IgD-negative memory B cell (primary cell): ENCODE data around the gene ANXA11. TPM values are rescaled to one million over a fixed set of nuclear protein-coding genes. Genes with fewer than 3 reads are reported as not detected.
"Not testable (repeated sequence)": the region's sequence is repeated elsewhere in the genome, so short reads cannot be mapped to it uniquely, and the experiment has no call there.

ENCODE experiments used
- H3K27ac Mint-ChIP-seq, 3 donors: one replicate each; pipeline ENCODE4 v1.8.0; 2020 to 2022; ENCODE audit warnings: mild to moderate bottlenecking in 3 of 3, mixed read lengths in 3 of 3, moderate library complexity in 1 of 3
- H3K27me3 Mint-ChIP-seq: one replicate; pipeline ENCODE4 v1.8.0; 2021; ENCODE audit warnings: mixed read lengths
- H3K36me3 Mint-ChIP-seq: one replicate; pipeline ENCODE4 v1.8.0; 2020; ENCODE audit warnings: mild to moderate bottlenecking, mixed read lengths
- H3K4me1 Mint-ChIP-seq, 3 donors: one replicate each; pipeline ENCODE4 v1.8.0; 2020 to 2022; ENCODE audit warnings: mixed read lengths in 3 of 3, mild to moderate bottlenecking in 1 of 3
- H3K4me3 Mint-ChIP-seq, 4 donors: one replicate each; pipeline ENCODE4 v1.8.0; 2020 to 2022; ENCODE audit warnings: mild to moderate bottlenecking in 4 of 4, mixed read lengths in 4 of 4, moderate library complexity in 3 of 4
- H3K9me3 Mint-ChIP-seq, 3 donors: one replicate each; pipeline ENCODE4 v1.8.0; 2020 to 2021; ENCODE audit warnings: mixed read lengths in 3 of 3, mild to moderate bottlenecking in 1 of 3
- polyA plus RNA-seq: library from polyadenylated mRNA; unstranded; fragments of 300-500 nt; fragmentation: Illumina TruSeq; gene quantifications from one replicate; pipeline ENCODE4 v1.2.3, GENCODE V29; 2021

Gene ANXA11
- polyA plus RNA-seq, 1 donor from 2014 or later, result 243 TPM

DNA sequence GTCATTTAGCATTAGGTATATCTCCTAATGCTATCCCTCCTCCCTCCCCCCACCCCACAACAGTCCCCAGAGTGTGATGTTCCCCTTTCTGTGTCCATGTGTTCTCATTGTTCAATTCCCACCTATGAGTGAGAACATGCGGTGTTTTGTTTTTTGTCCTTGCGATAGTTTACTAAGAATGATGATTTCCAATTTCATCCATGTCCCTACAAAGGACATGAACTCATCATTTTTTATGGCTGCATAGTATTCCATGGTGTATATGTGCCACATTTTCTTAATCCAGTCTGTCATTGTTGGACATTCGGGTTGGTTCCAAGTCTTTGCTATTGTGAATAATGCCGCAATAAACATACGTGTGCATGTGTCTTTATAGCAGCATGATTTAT lies 17.7 kb upstream of the ANXA11 start:
- not testable (repeated sequence) for H3K9me3 Mint-ChIP-seq, H3K27ac Mint-ChIP-seq, H3K27me3 Mint-ChIP-seq

DNA sequence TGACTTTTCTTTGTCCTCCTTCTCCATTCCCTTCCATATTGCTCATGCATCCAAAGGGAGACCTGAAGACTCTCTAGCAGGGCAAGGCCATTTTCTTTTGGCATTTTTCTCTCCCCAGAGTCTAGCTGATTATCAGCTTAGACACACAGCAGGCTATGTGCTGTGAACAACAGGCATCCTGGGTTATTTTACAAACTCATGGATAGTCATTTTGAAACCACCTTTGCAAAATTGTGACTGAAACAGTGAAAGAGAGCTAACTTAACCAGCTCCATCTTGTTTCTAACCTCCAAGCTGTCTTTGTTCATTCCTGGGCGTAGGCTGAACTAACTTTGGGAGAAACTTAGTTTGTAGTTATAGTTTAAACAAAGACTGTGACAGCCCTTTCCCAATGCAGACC lies 13.5 kb upstream of the ANXA11 start:
- H3K4me1 Mint-ChIP-seq, H3K4me3 Mint-ChIP-seq, H3K27ac Mint-ChIP-seq, H3K9me3 Mint-ChIP-seq, H3K36me3 Mint-ChIP-seq, H3K27me3 Mint-ChIP-seq: not testable (repeated sequence)

More for the DNA sequence above, 17.7 kb upstream of the ANXA11 start:
- not testable (repeated sequence) for H3K36me3 Mint-ChIP-seq, H3K4me3 Mint-ChIP-seq, H3K4me1 Mint-ChIP-seq

DNA sequence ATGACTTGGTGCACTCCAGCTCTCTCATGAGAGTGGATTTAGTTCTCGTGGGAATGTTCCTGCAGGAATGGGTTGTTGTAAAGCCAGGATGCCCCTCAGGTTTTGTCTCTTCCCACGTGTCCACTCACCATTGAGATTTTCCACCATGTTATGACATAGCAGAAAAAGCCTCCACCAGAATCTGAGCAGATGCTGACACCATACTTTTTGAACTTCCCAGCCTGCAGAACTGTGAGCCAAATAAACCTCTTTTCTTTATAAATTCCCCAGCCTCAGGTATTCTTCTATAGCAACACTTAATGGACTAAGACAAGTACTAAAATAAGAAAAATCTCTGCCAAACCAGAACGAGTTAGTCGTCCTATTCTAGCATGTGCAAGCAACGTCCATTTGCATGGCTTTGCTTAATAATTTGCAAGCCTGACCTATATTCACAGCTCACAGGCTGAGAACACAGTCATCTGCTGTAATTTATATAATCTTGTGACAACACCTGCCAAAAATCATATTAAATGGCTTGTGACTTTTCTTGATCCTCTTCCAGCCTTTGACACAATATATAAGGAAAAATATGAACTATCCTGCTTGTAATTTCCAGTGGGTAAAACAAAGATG lies 9.1 kb upstream of the ANXA11 start:
- not testable (repeated sequence) for H3K27me3 Mint-ChIP-seq, H3K36me3 Mint-ChIP-seq, H3K9me3 Mint-ChIP-seq, H3K27ac Mint-ChIP-seq, H3K4me3 Mint-ChIP-seq, H3K4me1 Mint-ChIP-seq

DNA sequence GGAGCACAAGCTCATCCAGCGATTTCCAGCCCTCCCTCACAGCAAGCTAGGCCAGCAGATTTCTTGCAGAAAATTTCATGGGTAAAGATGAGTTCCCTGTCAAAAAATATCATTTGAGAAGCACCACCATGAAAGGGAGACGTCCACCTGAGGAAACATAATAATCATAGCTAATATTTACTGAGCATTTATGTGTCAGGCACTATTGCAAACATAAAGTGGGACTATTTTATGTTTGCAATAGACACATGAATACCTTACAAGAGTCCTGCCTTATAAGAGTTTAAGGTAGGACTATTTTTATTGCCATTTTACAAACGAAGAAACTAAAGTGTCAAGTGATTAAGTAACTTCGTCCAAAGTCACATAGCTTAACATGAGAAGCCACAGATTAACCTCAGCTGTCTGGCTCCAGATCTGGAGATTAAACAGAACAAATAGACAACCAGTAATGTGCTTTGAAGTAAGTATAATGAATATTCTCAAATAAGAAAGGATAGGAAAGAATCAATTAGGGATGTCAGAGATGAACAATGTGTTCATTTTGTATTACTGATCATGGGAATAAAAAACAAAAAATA lies 7.3 kb upstream of the ANXA11 start:
- H3K27me3 Mint-ChIP-seq, H3K9me3 Mint-ChIP-seq, H3K4me1 Mint-ChIP-seq, H3K4me3 Mint-ChIP-seq, H3K36me3 Mint-ChIP-seq: not testable (repeated sequence)
- peak overlapping the region in 1 of 3 donors; percentile 62 for H3K27ac Mint-ChIP-seq

DNA sequence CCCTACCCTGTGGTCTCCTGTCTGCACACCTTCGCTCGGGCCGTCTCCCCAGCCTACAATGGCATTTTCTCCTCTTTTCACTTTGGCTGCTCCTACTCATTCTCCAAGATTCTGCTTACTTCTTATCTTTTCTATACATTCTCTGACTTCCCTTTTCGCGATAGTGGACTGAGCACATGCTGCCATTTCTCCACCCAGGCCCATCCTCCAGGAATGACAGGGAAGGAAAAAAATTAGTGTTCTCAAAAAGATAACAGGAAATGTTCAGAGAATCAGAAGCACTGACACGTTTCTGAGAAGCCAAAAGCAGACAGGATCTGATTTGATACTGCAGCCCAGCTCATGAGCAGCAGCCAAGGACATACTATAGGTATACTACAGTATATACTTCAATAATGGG lies 6.4 kb upstream of the ANXA11 start:
- Mint-ChIP-seq H3K9me3 (no peaks in the 10 kb centered on the region), H3K27ac (peak overlapping the region in 1 of 3 donors; percentile 33), H3K4me1 (peaks cover 0 to 4% (median 0%) of the 10 kb centered on the region in 3 donors), H3K27me3 (peaks cover 7% of the 10 kb centered on the region), H3K36me3 (peaks cover 1% of the 10 kb centered on the region), H3K4me3 (no peak overlapping the region)

DNA sequence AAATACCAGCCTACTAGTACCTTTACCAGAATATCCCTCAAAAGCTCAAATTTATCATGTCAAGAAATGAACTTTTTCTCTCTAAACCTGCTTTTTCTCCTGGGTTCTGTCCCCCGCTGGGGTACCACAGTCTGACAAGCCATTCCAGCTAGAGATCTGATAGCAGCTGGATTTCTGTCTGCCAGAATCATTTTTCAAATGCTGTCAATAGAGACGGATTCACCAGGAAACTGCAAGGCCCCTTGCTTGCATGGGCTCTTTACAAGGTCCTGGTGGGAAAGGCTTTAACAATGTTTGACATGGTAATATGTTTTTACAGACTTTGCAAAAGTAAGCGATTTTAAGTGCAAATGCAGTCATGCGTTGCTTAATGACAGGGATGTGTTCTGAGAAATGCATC lies 4.9 kb upstream of the ANXA11 start:
- no peaks in the 10 kb centered on the region for H3K36me3 Mint-ChIP-seq

DNA sequence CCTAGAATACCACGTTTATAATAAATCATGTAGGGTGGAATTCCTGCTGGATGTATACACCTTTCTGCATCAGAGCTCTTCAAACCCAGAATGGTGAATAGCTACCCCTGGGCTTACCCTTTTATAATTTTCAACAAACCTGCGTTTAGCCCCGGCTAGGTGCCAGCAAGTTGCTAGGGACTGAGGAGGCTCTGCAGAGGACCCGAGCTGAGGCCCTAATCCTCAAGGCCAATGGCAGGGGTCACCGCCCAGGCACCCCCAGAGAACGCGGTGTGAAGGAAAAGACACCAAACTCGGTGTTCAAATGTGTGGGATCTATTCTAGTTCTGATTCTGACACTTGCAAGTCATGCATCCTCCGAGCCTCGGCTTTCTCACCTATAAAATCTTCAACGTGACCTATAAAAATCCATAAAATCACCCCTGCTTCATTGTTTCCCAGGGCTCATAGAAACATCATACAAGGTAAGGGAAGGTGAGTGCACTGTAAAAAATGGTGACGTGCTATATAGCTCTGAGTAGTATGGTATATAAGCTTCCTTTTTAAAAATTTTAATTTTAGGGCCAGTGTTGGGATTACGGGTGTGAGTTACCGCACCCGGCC lies 2.5 kb upstream of the ANXA11 start:
- Mint-ChIP-seq H3K27ac (peak overlapping the region in 2 of 3 donors; percentile 0 to 27), H3K36me3 (no peaks in the 10 kb centered on the region), H3K4me1 (peaks cover 8 to 21% (median 21%) of the 10 kb centered on the region in 3 donors), H3K27me3 (peaks cover 5% of the 10 kb centered on the region), H3K9me3 (no peaks in the 10 kb centered on the region), H3K4me3 (peak overlapping the region in 1 of 4 donors; percentile 78)

More for the DNA sequence above, 4.9 kb upstream of the ANXA11 start:
- Mint-ChIP-seq H3K4me1 (peaks cover 4 to 9% (median 6%) of the 10 kb centered on the region in 3 donors), H3K9me3 (no peaks in the 10 kb centered on the region), H3K27ac (no peak overlapping the region), H3K27me3 (peaks cover 7% of the 10 kb centered on the region), H3K4me3 (no peak overlapping the region)

DNA sequence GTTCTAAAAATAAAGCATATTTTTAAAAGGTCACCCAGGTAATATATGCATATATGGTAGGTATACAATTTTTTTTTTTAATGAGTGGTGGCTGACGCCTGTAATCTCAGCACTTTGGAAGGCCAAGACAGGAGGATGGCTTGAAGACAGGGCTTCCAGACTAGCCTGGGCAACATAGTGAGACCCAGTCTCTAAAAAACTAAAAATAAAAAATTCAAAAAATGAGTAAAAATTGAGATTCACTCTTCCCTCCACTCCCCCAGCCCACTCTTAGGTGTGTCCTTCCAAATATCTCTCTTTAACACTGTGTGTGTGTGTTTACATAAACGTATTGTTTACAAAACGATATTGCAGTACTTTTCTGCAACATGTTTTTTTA lies 929 bp upstream of the ANXA11 start:
- peaks cover 2% of the 10 kb centered on the region for H3K36me3 Mint-ChIP-seq
- peaks cover 20 to 34% (median 33%) of the 10 kb centered on the region in 3 donors for H3K4me1 Mint-ChIP-seq
- H3K27me3 Mint-ChIP-seq, result peaks cover 3% of the 10 kb centered on the region
- peak overlapping the region; percentile 90 to 96 (median 92) for H3K4me3 Mint-ChIP-seq
- H3K27ac Mint-ChIP-seq, result peak overlapping the region; percentile 71 to 97 (median 96)
- H3K9me3 Mint-ChIP-seq, result no peaks in the 10 kb centered on the region

DNA sequence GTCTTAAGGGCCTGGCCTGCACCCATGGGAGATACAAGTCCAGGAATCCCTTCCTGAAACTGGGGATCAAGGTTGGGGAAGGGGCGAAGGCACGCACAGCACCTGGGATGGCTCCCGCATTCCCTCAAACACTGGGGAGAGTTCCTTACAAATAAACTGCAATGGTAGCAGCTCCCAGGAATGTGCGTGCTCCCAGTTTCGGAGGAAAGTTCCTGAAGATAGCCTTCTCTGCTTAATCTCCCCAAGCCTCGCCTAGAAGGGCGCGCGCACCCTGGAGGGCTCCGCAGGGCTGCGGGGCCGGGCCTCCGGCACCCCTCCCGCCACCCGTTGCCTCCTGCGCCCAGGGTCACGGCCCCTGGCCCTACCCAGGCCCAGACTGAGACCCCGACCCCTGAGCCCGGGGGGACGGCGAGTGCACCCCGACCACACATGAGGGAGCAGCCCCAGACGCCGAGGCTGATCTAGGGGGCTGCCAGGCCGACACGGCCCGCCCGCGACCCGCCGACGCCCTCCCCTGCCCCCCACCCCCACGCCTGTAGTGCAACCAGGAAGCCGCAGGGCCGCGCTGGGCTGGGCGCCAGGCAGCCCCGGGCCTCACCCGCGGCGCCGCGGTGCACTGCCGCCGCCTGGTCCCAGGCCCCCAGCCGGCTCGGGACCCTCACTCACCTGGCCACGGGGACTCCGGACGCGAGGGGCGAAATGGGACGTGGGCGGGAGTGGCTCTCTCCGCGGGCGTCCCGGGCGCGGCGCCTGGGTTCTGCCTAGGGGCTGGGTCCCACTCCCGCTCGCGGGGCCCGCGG lies 460 bp downstream of the ANXA11 start:
- peak overlapping the region; percentile 61 to 82 (median 76) for H3K27ac Mint-ChIP-seq
- peak overlapping the region; percentile 73 to 93 (median 91) for H3K4me3 Mint-ChIP-seq
- peaks cover 3% of the 10 kb centered on the region for H3K36me3 Mint-ChIP-seq
- no peaks in the 10 kb centered on the region for H3K27me3 Mint-ChIP-seq
- no peaks in the 10 kb centered on the region for H3K9me3 Mint-ChIP-seq
- peaks cover 25 to 46% (median 42%) of the 10 kb centered on the region in 3 donors for H3K4me1 Mint-ChIP-seq

DNA sequence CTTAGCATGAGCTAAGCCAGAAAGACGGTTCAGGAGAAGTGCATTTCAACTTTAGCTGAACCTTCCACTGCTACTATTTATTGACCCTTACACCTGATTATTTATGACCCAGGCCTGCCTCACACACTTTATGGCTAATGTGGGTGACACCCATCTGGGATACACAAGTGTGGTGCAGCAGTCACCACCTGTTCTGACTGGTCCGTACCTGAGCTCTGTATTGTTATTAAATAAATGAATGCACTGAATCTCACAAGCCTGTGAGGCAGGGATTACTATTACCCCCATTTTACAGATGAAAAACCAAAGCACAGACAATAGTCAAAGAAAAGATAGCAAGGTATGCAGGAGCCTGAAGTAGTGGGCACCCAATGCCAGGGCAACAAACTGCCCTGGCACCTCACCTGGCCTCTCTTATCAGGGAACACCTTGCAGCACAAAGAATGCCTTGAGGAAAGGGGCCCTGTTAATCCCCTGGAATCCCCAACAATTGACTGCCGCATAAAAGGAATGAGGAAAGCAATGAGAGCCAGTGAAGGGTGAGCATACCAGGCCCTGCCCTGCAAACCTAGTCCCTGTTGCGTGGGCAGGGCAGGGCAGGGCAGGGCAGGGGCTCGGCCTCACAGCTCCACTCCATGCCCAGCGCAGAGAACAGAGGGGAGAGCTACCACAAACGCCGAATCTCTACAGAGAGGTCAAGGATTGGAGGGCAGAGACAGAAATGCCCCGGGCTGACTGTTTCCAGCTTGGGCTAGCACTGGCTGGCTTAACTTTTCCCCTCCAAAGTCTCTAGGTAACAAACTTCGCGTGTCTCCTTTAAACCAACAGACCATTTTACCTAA lies 1.3 kb downstream of the ANXA11 start:
- peaks cover 28 to 49% (median 42%) of the 10 kb centered on the region in 3 donors for H3K4me1 Mint-ChIP-seq
- H3K27ac Mint-ChIP-seq, result peak overlapping the region; percentile 61 to 82 (median 76)
- peaks cover 3% of the 10 kb centered on the region for H3K36me3 Mint-ChIP-seq
- H3K4me3 Mint-ChIP-seq, result peak overlapping the region; percentile 73 to 93 (median 91)
- no peaks in the 10 kb centered on the region for H3K9me3 Mint-ChIP-seq
- no peaks in the 10 kb centered on the region for H3K27me3 Mint-ChIP-seq

DNA sequence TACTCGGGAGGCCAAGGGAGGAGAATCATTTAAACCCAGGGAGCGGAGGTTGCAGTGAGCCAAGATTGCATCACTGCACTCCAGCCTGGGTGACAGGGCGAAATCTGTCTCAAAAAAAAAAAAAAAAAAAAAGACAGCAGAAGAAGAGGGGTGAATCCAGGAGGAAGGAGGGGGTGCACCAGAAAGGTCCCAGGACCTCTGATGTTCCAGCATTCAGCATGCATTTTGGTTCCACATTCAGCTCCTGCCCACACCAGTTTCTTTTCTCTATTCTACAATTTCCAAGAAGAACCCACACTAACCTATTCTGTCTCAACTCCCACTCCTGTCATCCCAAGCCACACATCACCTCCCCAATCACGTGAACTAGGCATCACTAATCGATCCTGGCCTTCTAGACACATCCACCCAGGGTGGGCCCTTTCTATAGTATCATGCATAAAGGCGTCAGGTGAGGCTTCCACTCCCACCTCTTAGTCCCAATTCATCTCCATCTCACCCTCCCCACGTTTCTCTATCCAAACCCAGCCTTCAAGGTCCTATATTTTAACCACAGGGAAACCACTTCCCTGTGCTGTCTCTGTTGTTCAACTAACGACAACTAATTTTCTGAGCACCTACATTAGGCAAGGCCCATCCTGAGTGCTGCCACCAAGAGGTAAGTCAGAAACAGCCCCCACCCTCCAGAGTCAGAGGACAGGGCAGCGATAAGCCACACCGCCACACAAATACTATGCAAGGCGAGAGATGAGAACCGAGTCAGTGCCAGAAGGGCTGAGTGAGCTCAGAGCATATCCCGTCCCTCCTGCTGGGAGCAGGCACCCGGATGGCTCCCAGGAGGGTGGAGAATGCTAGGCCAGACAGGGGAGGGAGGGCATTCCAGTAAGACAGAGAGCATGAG lies 2.2 kb downstream of the ANXA11 start:
- peaks cover 35 to 55% (median 47%) of the 10 kb centered on the region in 3 donors for H3K4me1 Mint-ChIP-seq
- H3K9me3 Mint-ChIP-seq, result no peaks in the 10 kb centered on the region
- H3K4me3 Mint-ChIP-seq, result peak overlapping the region; percentile 73 to 93 (median 91)
- H3K36me3 Mint-ChIP-seq, result peaks cover 3% of the 10 kb centered on the region
- no peaks in the 10 kb centered on the region for H3K27me3 Mint-ChIP-seq
- H3K27ac Mint-ChIP-seq, result peak overlapping the region; percentile 6 to 82 (median 61)

DNA sequence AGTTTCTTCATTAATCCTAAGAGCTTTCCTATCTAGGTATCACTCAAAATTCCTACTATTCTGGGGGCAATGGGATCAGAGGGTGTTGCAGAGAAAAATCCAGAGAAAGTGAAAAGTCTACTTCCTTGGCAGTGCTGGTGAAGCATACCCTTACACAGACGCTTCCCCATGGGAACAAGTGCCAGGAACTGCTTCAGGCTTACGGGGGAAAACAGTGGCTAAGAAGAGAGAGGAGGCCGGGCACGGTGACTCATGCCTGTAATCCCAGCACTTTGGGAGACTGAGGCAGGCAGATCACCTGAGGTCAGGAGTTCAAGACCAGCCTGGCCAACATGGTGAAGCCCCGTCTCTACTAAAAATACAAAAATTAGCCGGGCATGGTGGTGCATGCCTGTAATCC lies 2.8 kb downstream of the ANXA11 start:
- Mint-ChIP-seq H3K4me3 (peak overlapping the region in 3 of 4 donors; percentile 65 to 91 (median 80)), H3K4me1 (peaks cover 35 to 59% (median 43%) of the 10 kb centered on the region in 3 donors), H3K27ac (peak overlapping the region in 2 of 3 donors; percentile 10 to 61)
- H3K36me3 Mint-ChIP-seq, H3K27me3 Mint-ChIP-seq, H3K9me3 Mint-ChIP-seq: not testable (repeated sequence)

DNA sequence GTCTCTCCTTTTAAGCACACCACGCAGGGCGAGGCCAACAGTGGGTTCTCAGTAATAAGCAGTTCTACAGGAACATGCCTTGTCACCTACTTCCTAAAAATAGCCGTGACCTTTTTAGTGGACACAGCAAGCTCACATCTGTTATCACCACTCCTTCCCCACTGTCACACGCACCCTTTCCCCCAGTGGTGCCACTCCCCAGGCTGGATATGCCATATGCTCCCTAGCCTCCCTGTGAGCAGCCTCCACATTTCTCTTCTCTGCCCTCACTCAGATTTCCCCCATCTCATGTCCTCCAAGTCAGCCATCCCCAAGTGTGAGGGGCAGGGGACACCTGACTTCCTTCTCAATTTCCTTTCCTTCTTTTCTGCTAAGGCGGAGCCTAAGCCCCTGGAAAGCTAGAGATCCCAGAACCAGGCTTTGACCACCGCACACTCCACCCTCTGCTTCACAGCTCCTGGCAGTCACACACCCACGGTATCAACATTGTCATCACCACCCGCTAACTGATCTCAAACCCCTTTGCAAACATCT lies 3.7 kb downstream of the ANXA11 start:
- Mint-ChIP-seq H3K27ac (peak overlapping the region in 1 of 3 donors; percentile 10), H3K9me3 (no peaks in the 10 kb centered on the region), H3K4me1 (peaks cover 42 to 67% (median 51%) of the 10 kb centered on the region in 3 donors), H3K27me3 (no peaks in the 10 kb centered on the region), H3K36me3 (peaks cover 3% of the 10 kb centered on the region), H3K4me3 (peak overlapping the region; percentile 34 to 80 (median 68))
